Testis (tissue), 2 donors: ENCODE data around the gene STARD13.

Experiments
- POLR2A ChIP-seq: fragments of 450-650 bp; IDR thresholded peaks from one replicate; pipeline ENCODE4 v1.6.1; 2017; ENCODE audit warnings: antibody characterized with exemption, mild to moderate bottlenecking, moderate library complexity
- TF ChIP-seq, protein P1 (sequence below), 3 experiments: fragments of 450-650 bp in 2 of 3; fragments of 200-600 bp in 1 of 3; sonication (generic) in 1 of 3; IDR thresholded peaks; one replicate each; pipeline ENCODE4 v1.5.1; 2016 to 2019; ENCODE audit warnings: antibody characterized with exemption in 3 of 3, mild to moderate bottlenecking in 2 of 3, moderate library complexity in 1 of 3

DNA sequence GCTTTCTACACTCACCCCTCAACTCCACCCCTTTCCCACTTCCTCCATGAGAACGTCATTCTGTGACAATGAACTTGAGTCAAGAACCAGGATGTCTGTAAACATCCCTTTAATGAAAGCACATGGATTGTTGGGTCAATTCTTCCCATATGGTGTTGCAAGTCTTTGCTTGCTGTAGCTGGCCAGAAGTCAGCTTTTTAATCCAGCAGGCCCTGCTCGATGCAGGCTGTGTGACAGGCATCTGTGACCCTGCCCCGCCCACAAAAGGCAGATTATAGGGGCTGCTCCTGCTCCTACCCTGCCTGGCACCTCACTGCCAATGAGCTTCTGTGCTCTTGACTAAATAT, 78.0 kb downstream of the STARD13 start:
- TF ChIP-seq, protein P1, sequence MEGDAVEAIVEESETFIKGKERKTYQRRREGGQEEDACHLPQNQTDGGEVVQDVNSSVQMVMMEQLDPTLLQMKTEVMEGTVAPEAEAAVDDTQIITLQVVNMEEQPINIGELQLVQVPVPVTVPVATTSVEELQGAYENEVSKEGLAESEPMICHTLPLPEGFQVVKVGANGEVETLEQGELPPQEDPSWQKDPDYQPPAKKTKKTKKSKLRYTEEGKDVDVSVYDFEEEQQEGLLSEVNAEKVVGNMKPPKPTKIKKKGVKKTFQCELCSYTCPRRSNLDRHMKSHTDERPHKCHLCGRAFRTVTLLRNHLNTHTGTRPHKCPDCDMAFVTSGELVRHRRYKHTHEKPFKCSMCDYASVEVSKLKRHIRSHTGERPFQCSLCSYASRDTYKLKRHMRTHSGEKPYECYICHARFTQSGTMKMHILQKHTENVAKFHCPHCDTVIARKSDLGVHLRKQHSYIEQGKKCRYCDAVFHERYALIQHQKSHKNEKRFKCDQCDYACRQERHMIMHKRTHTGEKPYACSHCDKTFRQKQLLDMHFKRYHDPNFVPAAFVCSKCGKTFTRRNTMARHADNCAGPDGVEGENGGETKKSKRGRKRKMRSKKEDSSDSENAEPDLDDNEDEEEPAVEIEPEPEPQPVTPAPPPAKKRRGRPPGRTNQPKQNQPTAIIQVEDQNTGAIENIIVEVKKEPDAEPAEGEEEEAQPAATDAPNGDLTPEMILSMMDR (IDR thresholded peaks at IDR 0.05), result no peak
- TF ChIP-seq POLR2A, result no peak
